Hepatocyte (in vitro differentiated cells): ENCODE data around the gene PDE4B. TPM values are rescaled to one million over a fixed set of nuclear protein-coding genes. Genes with fewer than 3 reads are reported as not detected.

Experiments
- DNase-seq: peaks from one replicate; pipeline ENCODE4 v3.0.0-alpha.2; 2016; ENCODE audit warnings: low spot score
- H2AFZ ChIP-seq: fragments of 200-600 bp; sonication (generic); 2 replicates; pipeline ENCODE4 v1.6.0; 2016; ENCODE audit warnings: antibody characterized with exemption, mild to moderate bottlenecking
- H3K27ac ChIP-seq: fragments of 200-600 bp; sonication (generic); 2 replicates; pipeline ENCODE4 v1.5.1; 2016; ENCODE audit warnings: mild to moderate bottlenecking
- H3K27me3 ChIP-seq: fragments of 200-600 bp; sonication (generic); 2 replicates; pipeline ENCODE4 v1.6.1; 2016
- H3K36me3 ChIP-seq: fragments of 200-600 bp; sonication (generic); replicated peaks from 2 replicates; pipeline ENCODE4 v1.5.1; 2016; ENCODE audit warnings: low read depth; ENCODE audit not compliant: insufficient read depth
- H3K4me1 ChIP-seq: fragments of 200-600 bp; sonication (generic); 2 replicates; pipeline ENCODE4 v1.5.1; 2016; ENCODE audit warnings: mild to moderate bottlenecking, moderate library complexity; ENCODE audit not compliant: insufficient read depth
- H3K4me2 ChIP-seq: fragments of 200-600 bp; sonication (generic); 2 replicates; pipeline ENCODE4 v1.6.0; 2016
- H3K4me3 ChIP-seq: fragments of 200-600 bp; sonication (generic); 2 replicates; pipeline ENCODE4 v1.5.1; 2016; ENCODE audit warnings: mild to moderate bottlenecking
- H3K79me2 ChIP-seq: fragments of 200-600 bp; sonication (generic); 2 replicates; pipeline ENCODE4 v1.6.0; 2017; ENCODE audit warnings: mild to moderate bottlenecking
- H3K9me2 ChIP-seq: fragments of 200-600 bp; sonication (generic); replicated peaks from 2 replicates; pipeline ENCODE4 v1.6.0; 2017; ENCODE audit warnings: mild to moderate bottlenecking; ENCODE audit not compliant: insufficient read depth
- H3K9me3 ChIP-seq: fragments of 200-600 bp; sonication (generic); 2 replicates; pipeline ENCODE4 v1.5.1; 2016; ENCODE audit warnings: low read depth, mild to moderate bottlenecking
- H4K20me1 ChIP-seq: fragments of 200-600 bp; sonication (generic); 2 replicates; pipeline ENCODE4 v1.6.0; 2016; ENCODE audit warnings: mild to moderate bottlenecking; ENCODE audit not compliant: insufficient read depth, poor library complexity, severe bottlenecking
- CTCF ChIP-seq: fragments of 200-600 bp; sonication (generic); IDR thresholded peaks from 2 replicates; pipeline ENCODE4 v1.5.1; 2016; ENCODE audit warnings: antibody characterized with exemption, mild to moderate bottlenecking; ENCODE audit not compliant: poor library complexity
- EZH2 ChIP-seq: fragments of 200-600 bp; sonication (generic); IDR thresholded peaks from 2 replicates; pipeline ENCODE4 v1.6.1; 2016; ENCODE audit warnings: antibody characterized with exemption, mild to moderate bottlenecking, borderline replicate concordance
- EZH2phosphoT487 ChIP-seq: fragments of 200-600 bp; sonication (generic); IDR thresholded peaks from one replicate; pipeline ENCODE4 v1.6.1; 2018; ENCODE audit warnings: antibody characterized with exemption, mild to moderate bottlenecking, low read depth, moderate library complexity; ENCODE audit not compliant: unreplicated experiment, severe bottlenecking
- WGBS: methylation state at CpG from one replicate; pipeline ENCODE4 v1.1.6; 2016; ENCODE audit warnings: low lambda C conversion rate; ENCODE audit errors: missing lambda C conversion rate; 5-methylcytosine and 5-hydroxymethylcytosine counted together
- polyA plus RNA-seq: library from polyadenylated mRNA; unstranded; fragments of >200 nt; fragmentation: Nextera tagmentation; extraction: Ambion mirVana; gene quantifications from 2 replicates; pipeline ENCODE4 v1.2.1, GENCODE V29; 2016
- total RNA-seq: library from RNA; depleted of rRNA; stranded (reverse); fragments of >200 nt; gene quantifications from 2 replicates; pipeline ENCODE4 v1.2.3, GENCODE V29; 2014

The PDE4B gene
- total and polyA plus RNA-seq, 2 experiments from 2014 or later, result 1.8 to 3.4 TPM

- H3K36me3 ChIP-seq, result no peaks in the 10 kb centered on the region
- no peak overlapping the region for H3K4me2 ChIP-seq
- no peak overlapping the region for H3K27ac ChIP-seq
- H3K9me3 ChIP-seq, result no peaks in the 10 kb centered on the region
- no peaks in the 10 kb centered on the region for H4K20me1 ChIP-seq
- H2AFZ ChIP-seq, result no peak overlapping the region
- no peaks in the 10 kb centered on the region for H3K79me2 ChIP-seq
- TF ChIP-seq EZH2 (no peak), CTCF (no peak)
- no peak for DNase-seq
- H3K4me1 ChIP-seq, result no peaks in the 10 kb centered on the region
- WGBS, result 78% methylated on average over 3 of the region's 3 CpGs
- H3K9me2 ChIP-seq, result no peaks in the 10 kb centered on the region
- no peak overlapping the region for H3K4me3 ChIP-seq
- H3K27me3 ChIP-seq, result no peaks in the 10 kb centered on the region
These were observed 431.0 kb downstream of the PDE4B start for GRCh38 chr1:66223681-66224080.

- H3K4me2 ChIP-seq, result no peak overlapping the region
- 80% methylated on average over 4 of the region's 4 CpGs for WGBS
- H3K9me2 ChIP-seq, result no peaks in the 10 kb centered on the region
- TF ChIP-seq EZH2 (no peak), EZH2phosphoT487 (no peak), CTCF (no peak)
- H3K4me3 ChIP-seq, result no peak overlapping the region
- no peak for DNase-seq
- no peaks in the 10 kb centered on the region for H3K79me2 ChIP-seq
- H2AFZ ChIP-seq, result no peak overlapping the region
- no peaks in the 10 kb centered on the region for H3K9me3 ChIP-seq
- H3K4me1 ChIP-seq, result no peaks in the 10 kb centered on the region
- no peaks in the 10 kb centered on the region for H4K20me1 ChIP-seq
- H3K27me3 ChIP-seq, result no peaks in the 10 kb centered on the region
- H3K27ac ChIP-seq, result no peak overlapping the region
- H3K36me3 ChIP-seq, result no peaks in the 10 kb centered on the region
These were observed 434.3 kb downstream of the PDE4B start for GRCh38 chr1:66226985-66227384.

GRCh38 chr1:66227966-66228365 lies 435.3 kb downstream of the PDE4B start:
- H3K4me3 ChIP-seq, result no peak overlapping the region
- no peaks in the 10 kb centered on the region for H3K27me3 ChIP-seq
- no peaks in the 10 kb centered on the region for H3K4me1 ChIP-seq
- H3K9me2 ChIP-seq, result no peaks in the 10 kb centered on the region
- H2AFZ ChIP-seq, result no peak overlapping the region
- H3K4me2 ChIP-seq, result no peak overlapping the region
- H3K27ac ChIP-seq, result no peak overlapping the region
- H4K20me1 ChIP-seq, result no peaks in the 10 kb centered on the region
- WGBS, result 92% methylated on average over 2 of the region's 2 CpGs
- no peaks in the 10 kb centered on the region for H3K79me2 ChIP-seq
- no peaks in the 10 kb centered on the region for H3K36me3 ChIP-seq
- no peak for TF ChIP-seq EZH2
- TF ChIP-seq EZH2phosphoT487, result no peak
- TF ChIP-seq CTCF, result no peak
- H3K9me3 ChIP-seq, result no peaks in the 10 kb centered on the region
- no peak for DNase-seq

DNA sequence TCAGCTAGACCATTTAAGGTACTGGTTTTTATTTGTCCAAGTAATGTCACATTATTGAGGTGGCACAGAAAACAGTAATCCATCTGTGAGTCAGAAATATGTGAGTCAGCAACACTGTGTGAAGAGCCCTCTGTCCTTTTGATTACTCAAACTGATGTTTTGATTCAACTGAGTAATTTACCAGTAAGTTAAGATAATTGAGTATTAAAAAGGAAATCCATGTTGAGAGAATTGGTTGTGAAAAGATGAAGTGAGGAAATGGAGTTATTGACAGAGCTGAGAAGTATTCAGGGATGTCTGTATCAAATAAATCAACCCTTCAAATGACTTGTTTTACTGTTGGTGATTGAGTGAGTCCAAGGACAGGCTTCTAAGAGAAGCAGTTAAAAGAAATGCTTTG lies 438.5 kb downstream of the PDE4B start:
- Histone ChIP-seq H3K79me2 (no peaks in the 10 kb centered on the region), H3K9me2 (no peaks in the 10 kb centered on the region), H3K4me1 (no peaks in the 10 kb centered on the region), H3K4me3 (no peak overlapping the region), H3K36me3 (no peaks in the 10 kb centered on the region), H2AFZ (no peak overlapping the region), H3K27me3 (no peaks in the 10 kb centered on the region), H4K20me1 (no peaks in the 10 kb centered on the region), H3K27ac (no peak overlapping the region), H3K9me3 (no peaks in the 10 kb centered on the region), H3K4me2 (no peak overlapping the region)
- no peak for DNase-seq
- no peak for TF ChIP-seq EZH2
- TF ChIP-seq EZH2phosphoT487, result no peak
- TF ChIP-seq CTCF, result no peak
